PC-9 (cell line): Measurements from ENCODE around the gene CSK. TPM values are rescaled to one million over a fixed set of nuclear protein-coding genes. Genes with fewer than 3 reads are reported as not detected.

Source experiments
- BruUV-seq: library from RNA; stranded (reverse); fragments of 400-500 nt; replicated peaks from 2 replicates; lab custom pipeline; 2021; lab: Mats Ljungman, UMichigan
- CTCF ChIA-PET: fragments of 300-600 bp; sonication (Branson Sonifier 250); formaldehyde crosslinking; loops from one replicate; lab custom pipeline; 2022; ENCODE audit warnings: antibody characterized with exemption; lab: Charles Lee
- POLR2A ChIA-PET: fragments of 300-600 bp; sonication (Branson Sonifier 250); formaldehyde crosslinking; loops from one replicate; lab custom pipeline; 2022; ENCODE audit warnings: antibody characterized with exemption; ENCODE audit not compliant: unreplicated experiment; lab: Charles Lee
- DNase-seq, 2 experiments: peaks; one replicate each; pipeline versions ENCODE4 v3.0.0 to v3.0.0-alpha.2; 2015 to 2022; ENCODE audit warnings: mixed read lengths in 1 of 2
- H2AFZ ChIP-seq: fragments of 200-600 bp; sonication (generic); 2 replicates; pipeline ENCODE4 v1.8.1; 2017; ENCODE audit warnings: antibody characterized with exemption
- H3F3A ChIP-seq: fragments of 200-600 bp; sonication (generic); 2 replicates; pipeline ENCODE4 v1.8.1; 2017; ENCODE audit warnings: antibody characterized with exemption, mild to moderate bottlenecking, low read depth; ENCODE audit not compliant: insufficient read depth
- H3K27ac ChIP-seq: fragments of 200-600 bp; sonication (generic); 2 replicates; pipeline ENCODE4 v1.6.1; 2016; ENCODE audit warnings: mixed run types
- H3K27me3 ChIP-seq: fragments of 200-600 bp; sonication (generic); 2 replicates; pipeline ENCODE4 v1.6.1; 2016; ENCODE audit warnings: low read depth, mixed run types; ENCODE audit not compliant: insufficient read depth
- H3K36me3 ChIP-seq: fragments of 200-600 bp; sonication (generic); 2 replicates; pipeline ENCODE4 v1.6.1; 2016; ENCODE audit warnings: low read depth, mixed run types
- H3K4me1 ChIP-seq: fragments of 200-600 bp; sonication (generic); replicated peaks from 2 replicates; pipeline ENCODE4 v1.6.1; 2016; ENCODE audit warnings: mixed run types; ENCODE audit not compliant: insufficient read depth
- H3K4me2 ChIP-seq: fragments of 200-600 bp; sonication (generic); 2 replicates; pipeline ENCODE4 v1.6.1; 2017; ENCODE audit warnings: mixed run types
- H3K4me3 ChIP-seq: fragments of 200-600 bp; sonication (generic); 2 replicates; pipeline ENCODE4 v1.6.1; 2016; ENCODE audit warnings: mixed run types
- H3K79me2 ChIP-seq: fragments of 200-600 bp; sonication (generic); 2 replicates; pipeline ENCODE4 v1.6.1; 2017; ENCODE audit warnings: low read depth, mixed run types
- H3K9me2 ChIP-seq: fragments of 200-600 bp; sonication (generic); 2 replicates; pipeline ENCODE4 v1.8.1; 2017; ENCODE audit warnings: mild to moderate bottlenecking; ENCODE audit not compliant: insufficient read depth
- H3K9me3 ChIP-seq: fragments of 200-600 bp; sonication (generic); 2 replicates; pipeline ENCODE4 v1.8.1; 2016; ENCODE audit warnings: low read depth; ENCODE audit not compliant: insufficient read depth
- H4K20me1 ChIP-seq: fragments of 200-600 bp; sonication (generic); 2 replicates; pipeline ENCODE4 v1.8.1; 2017; ENCODE audit not compliant: insufficient read depth
- CTCF ChIP-seq: fragments of 200-600 bp; sonication (generic); conservative IDR thresholded peaks from 2 replicates; pipeline ENCODE4 v1.6.1; 2017; ENCODE audit warnings: mixed run types, antibody characterized with exemption, mild to moderate bottlenecking, moderate library complexity
- EZH2 ChIP-seq: fragments of 200-600 bp; sonication (generic); IDR thresholded peaks from 2 replicates; pipeline ENCODE4 v1.8.0; 2017; ENCODE audit warnings: antibody characterized with exemption, low read depth
- intact Hi-C: fragments of 100-400 bp; cut with micrococcal nuclease; formaldehyde crosslinking; loops from one replicate; pipeline ENCODE4 v1.10.0; 2022; ENCODE audit not compliant: unreplicated experiment
- total RNA-seq: library from RNA; stranded (reverse); gene quantifications from 2 replicates; pipeline ENCODE4 v1.2.3, GENCODE V29; 2021

The CSK gene
- total RNA-seq, 1 experiment from 2014 or later = 78.3 TPM

GRCh38 chr15:74804935-74805334 lies 23.1 kb downstream of the CSK start:
- TF ChIP-seq EZH2 (no peak), CTCF (no peak)
- intact Hi-C loops = no loop called here
- H3K9me3 ChIP-seq = no peaks in the 10 kb centered on the region
- peaks cover 4% of the 10 kb centered on the region; the same call in 1 of the 2 replicates for H4K20me1 ChIP-seq
- H3K36me3 ChIP-seq = no peaks in the 10 kb centered on the region
- DNase-seq = no peak
- H3F3A ChIP-seq = peaks cover 5% of the 10 kb centered on the region; the same call in 1 of the 2 replicates
- H3K27ac ChIP-seq = no peak overlapping the region
- H3K27me3 ChIP-seq = no peaks in the 10 kb centered on the region
- H3K79me2 ChIP-seq = no peaks in the 10 kb centered on the region
- no peak overlapping the region for H3K4me2 ChIP-seq
- H3K9me2 ChIP-seq = no peaks in the 10 kb centered on the region
- H3K4me3 ChIP-seq = no peak overlapping the region
- ChIA-PET POLR2A (no interaction called here), CTCF (interaction anchor here (0.8 kb wide), 1 partner anchor 34 kb away, joined by 3 read pairs; no protein-coding TSS in a partner anchor)
- no peak overlapping the region for H2AFZ ChIP-seq
- no TSS peak for BruUV-seq
- 0 out of 2 replicates have a peak, but pooled peaks cover 4% of the 10 kb centered on the region for H3K4me1 ChIP-seq

- CTCF ChIA-PET = no interaction called here
- DNase-seq = no peak
- Histone ChIP-seq H4K20me1 (no peaks in the 10 kb centered on the region), H3K4me2 (no peak overlapping the region), H3K9me3 (no peaks in the 10 kb centered on the region), H3K27me3 (no peaks in the 10 kb centered on the region), H3K4me3 (no peak overlapping the region), H3K9me2 (no peaks in the 10 kb centered on the region), H3K4me1 (no peaks in the 10 kb centered on the region), H3K79me2 (no peaks in the 10 kb centered on the region), H3F3A (peaks cover 5% of the 10 kb centered on the region; the same call in 1 of the 2 replicates), H3K36me3 (no peaks in the 10 kb centered on the region), H3K27ac (no peak overlapping the region), H2AFZ (no peak overlapping the region)
- POLR2A ChIA-PET = interaction anchor here (0.6 kb wide), 1 partner anchor 10 kb away, joined by 5 read pairs; no protein-coding TSS in a partner anchor
- TF ChIP-seq EZH2 = no peak
- TF ChIP-seq CTCF = no peak
- no TSS peak for BruUV-seq
- intact Hi-C loops = no loop called here
These were observed 25.4 kb downstream of the CSK start for GRCh38 chr15:74807282-74807681.

- TF ChIP-seq CTCF (no peak), EZH2 (no peak)
- Histone ChIP-seq H3K27ac (no peak overlapping the region), H3K9me3 (no peaks in the 10 kb centered on the region), H3K4me1 (no peaks in the 10 kb centered on the region), H3K9me2 (no peaks in the 10 kb centered on the region), H3K27me3 (no peaks in the 10 kb centered on the region), H3K36me3 (no peaks in the 10 kb centered on the region), H2AFZ (no peak overlapping the region), H4K20me1 (no peaks in the 10 kb centered on the region), H3F3A (peaks cover 5% of the 10 kb centered on the region; the same call in 1 of the 2 replicates), H3K79me2 (no peaks in the 10 kb centered on the region), H3K4me2 (no peak overlapping the region), H3K4me3 (no peak overlapping the region)
- CTCF ChIA-PET = interaction anchor here (0.7 kb wide), 1 partner anchor 13 kb away, joined by 3 read pairs; no protein-coding TSS in a partner anchor
- BruUV-seq = no TSS peak
- POLR2A ChIA-PET = no interaction called here
- intact Hi-C loops = no loop called here
- peak in 1 of 2 experiments; percentile 41 for DNase-seq
These were observed 26.4 kb downstream of the CSK start for GRCh38 chr15:74808078-74808839.
